GM04503 (cell line): ENCODE results near the gene HEMK1.

Experiments
- DNase-seq: peaks from one replicate; pipeline ENCODE4 v3.0.0-alpha.2; 2012; ENCODE audit warnings: low read depth

HEMK1 gene

GRCh38 chr3:50644561-50644960, 75.2 kb downstream of the HEMK1 start:
- no peak for DNase-seq

DNA sequence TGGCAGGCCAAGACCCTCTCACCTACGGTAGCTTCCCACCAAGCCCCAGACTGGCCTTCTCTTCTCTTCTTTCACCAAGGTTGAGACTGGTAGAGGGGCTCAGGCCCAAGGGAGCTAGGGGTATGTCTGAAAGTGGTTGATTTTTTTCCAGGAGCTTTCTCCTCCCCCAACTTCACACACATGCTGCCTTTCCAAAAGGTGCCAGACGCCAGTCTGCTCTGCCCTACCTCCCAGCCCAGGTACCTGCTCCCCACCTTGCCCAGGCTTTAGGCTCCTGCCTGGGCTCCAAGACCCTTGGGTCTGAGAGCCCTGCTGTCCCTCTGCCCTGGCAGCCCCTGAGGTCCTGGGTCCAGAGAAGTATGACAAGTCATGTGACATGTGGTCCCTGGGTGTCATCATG, 76.1 kb downstream of the HEMK1 start:
- no peak for DNase-seq
